OCI-LY1 (cell line): ENCODE data around the gene ARHGEF2.

Experiments used
- EZH2 ChIP-seq: fragments of 200-600 bp; sonication (generic), shearing (Covaris generic); IDR thresholded peaks from 2 replicates; pipeline ENCODE4 v1.8.0; 2017; ENCODE audit warnings: borderline replicate concordance, mixed run types, mild to moderate bottlenecking, antibody characterized with exemption, low read length, moderate library complexity, mixed read lengths
- TF ChIP-seq, protein P1 (sequence below): fragments of 200-600 bp; sonication (generic), shearing (Covaris generic); IDR thresholded peaks from 2 replicates; pipeline ENCODE4 v1.5.1; 2017; ENCODE audit warnings: mild to moderate bottlenecking, antibody characterized with exemption, low read length, moderate library complexity, mixed read lengths

DNA sequence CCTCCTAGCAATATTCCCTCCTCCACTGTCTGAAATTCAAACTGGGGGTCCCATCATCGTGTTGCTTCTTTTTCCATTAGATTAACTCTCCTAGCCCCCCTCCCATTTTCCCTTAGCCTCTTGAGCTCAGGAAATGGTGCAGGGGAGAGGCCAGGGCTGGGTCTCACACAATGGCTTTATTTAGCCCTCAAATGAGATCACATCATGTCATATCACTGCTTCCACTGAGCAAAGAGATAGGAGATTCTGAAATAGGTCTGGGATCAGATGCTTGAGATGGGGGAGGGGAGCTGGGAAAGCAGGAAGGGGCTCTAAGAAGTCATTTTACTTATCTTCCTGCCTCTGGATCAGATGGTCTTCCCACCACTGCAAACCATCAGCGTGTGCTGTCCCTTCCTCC is 17.8 kb upstream of the ARHGEF2 start:
- TF ChIP-seq, protein P1, sequence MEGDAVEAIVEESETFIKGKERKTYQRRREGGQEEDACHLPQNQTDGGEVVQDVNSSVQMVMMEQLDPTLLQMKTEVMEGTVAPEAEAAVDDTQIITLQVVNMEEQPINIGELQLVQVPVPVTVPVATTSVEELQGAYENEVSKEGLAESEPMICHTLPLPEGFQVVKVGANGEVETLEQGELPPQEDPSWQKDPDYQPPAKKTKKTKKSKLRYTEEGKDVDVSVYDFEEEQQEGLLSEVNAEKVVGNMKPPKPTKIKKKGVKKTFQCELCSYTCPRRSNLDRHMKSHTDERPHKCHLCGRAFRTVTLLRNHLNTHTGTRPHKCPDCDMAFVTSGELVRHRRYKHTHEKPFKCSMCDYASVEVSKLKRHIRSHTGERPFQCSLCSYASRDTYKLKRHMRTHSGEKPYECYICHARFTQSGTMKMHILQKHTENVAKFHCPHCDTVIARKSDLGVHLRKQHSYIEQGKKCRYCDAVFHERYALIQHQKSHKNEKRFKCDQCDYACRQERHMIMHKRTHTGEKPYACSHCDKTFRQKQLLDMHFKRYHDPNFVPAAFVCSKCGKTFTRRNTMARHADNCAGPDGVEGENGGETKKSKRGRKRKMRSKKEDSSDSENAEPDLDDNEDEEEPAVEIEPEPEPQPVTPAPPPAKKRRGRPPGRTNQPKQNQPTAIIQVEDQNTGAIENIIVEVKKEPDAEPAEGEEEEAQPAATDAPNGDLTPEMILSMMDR, result no peak
- no peak for TF ChIP-seq EZH2
